ENCODE results near the gene ASAP2.

The ASAP2 gene

GRCh38 chr2:9416962-9417316, 210.3 kb downstream of the ASAP2 start:
- Histone ChIP-seq H3K9ac (ENCODE audit: low read length) (no peak overlapping the region), H2BK15ac (replicated peaks; ENCODE audit: low read depth) (no peak overlapping the region), H3K23ac (ENCODE audit: low read length) (no peak overlapping the region), H3K56ac (ENCODE audit: low read length) (no peak overlapping the region), H3K18ac (ENCODE audit: low read length) (no peak overlapping the region), H3K79me1 (ENCODE audit: low read length) (peaks cover 4% of the 10 kb centered on the region), H3K4me2 (ENCODE audit: low read length) (no peak overlapping the region), H3K27ac (ENCODE audit: low read depth, low read length) (no peak overlapping the region), H3K79me2 (ENCODE audit: control insufficient read depth, insufficient read depth, low read length) (no peaks in the 10 kb centered on the region), H3K4me3 (ENCODE audit: low read length) (no peak overlapping the region), H2AK5ac (ENCODE audit: low read length) (no peak overlapping the region), H3K27me3 (ENCODE audit: insufficient read depth, low read length, poor library complexity) (no peaks in the 10 kb centered on the region), H4K8ac (ENCODE audit: low read depth, low read length) (no peak overlapping the region), H2BK5ac (ENCODE audit: low read length) (no peak overlapping the region), H2BK120ac (ENCODE audit: low read depth, low read length) (no peak overlapping the region), H3K4ac (ENCODE audit: low read depth, low read length) (no peak overlapping the region), H3K4me1 (ENCODE audit: control insufficient read depth, low read depth, low read length) (no peaks in the 10 kb centered on the region), H4K5ac (ENCODE audit: low read length) (no peak overlapping the region), H3K36me3 (ENCODE audit: control insufficient read depth, insufficient read depth, low read length) (no peaks in the 10 kb centered on the region)
- DNase-seq: no peak
- WGBS (ENCODE audit: extremely low coverage, insufficient coverage, low lambda C conversion rate): no CpG with 5 or more reads among the region's 7 CpGs

GRCh38 chr2:9417725-9418124, 211.1 kb downstream of the ASAP2 start:
- Histone ChIP-seq H3K27ac (ENCODE audit: low read depth, low read length) (no peak overlapping the region), H3K4ac (ENCODE audit: low read depth, low read length) (no peak overlapping the region)
- WGBS (ENCODE audit: extremely low coverage, insufficient coverage, low lambda C conversion rate): no CpG with 5 or more reads among the region's 3 CpGs

GRCh38 chr2:9418746-9419145, 212.1 kb downstream of the ASAP2 start:
- Histone ChIP-seq H3K79me2 (ENCODE audit: control insufficient read depth, insufficient read depth, low read length) (peaks cover 3% of the 10 kb centered on the region), H4K5ac (ENCODE audit: low read length) (no peak overlapping the region), H2BK15ac (replicated peaks; ENCODE audit: low read depth) (no peak overlapping the region), H3K4ac (ENCODE audit: low read depth, low read length) (no peak overlapping the region), H3K27ac (ENCODE audit: low read depth, low read length) (no peak overlapping the region), H3K27me3 (ENCODE audit: insufficient read depth, low read length, poor library complexity) (no peaks in the 10 kb centered on the region), H3K79me1 (ENCODE audit: low read length) (peaks cover 8% of the 10 kb centered on the region), H2BK120ac (ENCODE audit: low read depth, low read length) (no peak overlapping the region), H3K4me3 (ENCODE audit: low read length) (no peak overlapping the region), H3K23ac (ENCODE audit: low read length) (no peak overlapping the region), H3K4me2 (ENCODE audit: low read length) (no peak overlapping the region), H3K36me3 (ENCODE audit: control insufficient read depth, insufficient read depth, low read length) (no peaks in the 10 kb centered on the region), H3K9ac (ENCODE audit: low read length) (no peak overlapping the region), H3K4me1 (ENCODE audit: control insufficient read depth, low read depth, low read length) (peaks cover 3% of the 10 kb centered on the region), H3K56ac (ENCODE audit: low read length) (no peak overlapping the region), H2BK5ac (ENCODE audit: low read length) (no peak overlapping the region), H2AK5ac (ENCODE audit: low read length) (no peak overlapping the region), H3K18ac (ENCODE audit: low read length) (no peak overlapping the region), H4K8ac (ENCODE audit: low read depth, low read length) (no peak overlapping the region)
- no CpG with 5 or more reads among the region's 4 CpGs for WGBS (ENCODE audit: extremely low coverage, insufficient coverage, low lambda C conversion rate)
- no peak for DNase-seq

More at GRCh38 chr2:9417725-9418124, 211.1 kb downstream of the ASAP2 start:
- Histone ChIP-seq H3K9ac (ENCODE audit: low read length) (no peak overlapping the region), H3K27me3 (ENCODE audit: insufficient read depth, low read length, poor library complexity) (no peaks in the 10 kb centered on the region), H3K79me1 (ENCODE audit: low read length) (peaks cover 8% of the 10 kb centered on the region), H2BK5ac (ENCODE audit: low read length) (no peak overlapping the region), H3K23ac (ENCODE audit: low read length) (no peak overlapping the region), H3K4me1 (ENCODE audit: control insufficient read depth, low read depth, low read length) (peaks cover 3% of the 10 kb centered on the region), H2BK120ac (ENCODE audit: low read depth, low read length) (no peak overlapping the region), H3K18ac (ENCODE audit: low read length) (no peak overlapping the region), H3K4me3 (ENCODE audit: low read length) (no peak overlapping the region), H3K4me2 (ENCODE audit: low read length) (no peak overlapping the region), H3K56ac (ENCODE audit: low read length) (no peak overlapping the region), H4K5ac (ENCODE audit: low read length) (no peak overlapping the region), H3K36me3 (ENCODE audit: control insufficient read depth, insufficient read depth, low read length) (no peaks in the 10 kb centered on the region), H2AK5ac (ENCODE audit: low read length) (no peak overlapping the region), H4K8ac (ENCODE audit: low read depth, low read length) (no peak overlapping the region), H3K79me2 (ENCODE audit: control insufficient read depth, insufficient read depth, low read length) (peaks cover 2% of the 10 kb centered on the region), H2BK15ac (replicated peaks; ENCODE audit: low read depth) (no peak overlapping the region)
- no peak for DNase-seq

- no peaks in the 10 kb centered on the region for H3K27me3 ChIP-seq (ENCODE audit: insufficient read depth, low read length, poor library complexity)
- H4K8ac ChIP-seq (ENCODE audit: low read depth, low read length): no peak overlapping the region
- H3K23ac ChIP-seq (ENCODE audit: low read length): no peak overlapping the region
- no peak overlapping the region for H3K4me2 ChIP-seq (ENCODE audit: low read length)
- H3K18ac ChIP-seq (ENCODE audit: low read length): no peak overlapping the region
- DNase-seq: no peak
- H3K4me3 ChIP-seq (ENCODE audit: low read length): no peak overlapping the region
- H3K79me1 ChIP-seq (ENCODE audit: low read length): peaks cover 12% of the 10 kb centered on the region
- no peak overlapping the region for H4K5ac ChIP-seq (ENCODE audit: low read length)
- H3K4me1 ChIP-seq (ENCODE audit: control insufficient read depth, low read depth, low read length): peaks cover 5% of the 10 kb centered on the region
- H2AK5ac ChIP-seq (ENCODE audit: low read length): no peak overlapping the region
- H3K27ac ChIP-seq (ENCODE audit: low read depth, low read length): no peak overlapping the region
- no CpG with 5 or more reads among the region's 3 CpGs for WGBS (ENCODE audit: extremely low coverage, insufficient coverage, low lambda C conversion rate)
- no peak overlapping the region for H3K56ac ChIP-seq (ENCODE audit: low read length)
- H3K9ac ChIP-seq (ENCODE audit: low read length): no peak overlapping the region
- H3K36me3 ChIP-seq (ENCODE audit: control insufficient read depth, insufficient read depth, low read length): no peaks in the 10 kb centered on the region
- no peak overlapping the region for H2BK15ac ChIP-seq (replicated peaks; ENCODE audit: low read depth)
- H3K4ac ChIP-seq (ENCODE audit: low read depth, low read length): no peak overlapping the region
- no peak overlapping the region for H2BK120ac ChIP-seq (ENCODE audit: low read depth, low read length)
- no peak overlapping the region for H2BK5ac ChIP-seq (ENCODE audit: low read length)
- H3K79me2 ChIP-seq (ENCODE audit: control insufficient read depth, insufficient read depth, low read length): peaks cover 10% of the 10 kb centered on the region
Measured at GRCh38 chr2:9419541-9419940, 212.9 kb downstream of the ASAP2 start.

GRCh38 chr2:9420495-9420894, 213.9 kb downstream of the ASAP2 start:
- no peak overlapping the region for H2BK5ac ChIP-seq (ENCODE audit: low read length)

GRCh38 chr2:9422321-9423099, 215.9 kb downstream of the ASAP2 start:
- Histone ChIP-seq H3K56ac (ENCODE audit: low read length) (peak overlapping the region; percentile 96), H3K27ac (ENCODE audit: low read depth, low read length) (no peak overlapping the region), H2BK15ac (replicated peaks; ENCODE audit: low read depth) (no peak overlapping the region), H3K23ac (ENCODE audit: low read length) (peak overlapping the region; percentile 54), H3K4me3 (ENCODE audit: low read length) (peak overlapping the region; percentile 81), H2AK5ac (ENCODE audit: low read length) (no peak overlapping the region), H3K36me3 (ENCODE audit: control insufficient read depth, insufficient read depth, low read length) (no peaks in the 10 kb centered on the region), H3K9ac (ENCODE audit: low read length) (peak overlapping the region; percentile 92), H2BK5ac (ENCODE audit: low read length) (no peak overlapping the region), H4K5ac (ENCODE audit: low read length) (no peak overlapping the region), H3K18ac (ENCODE audit: low read length) (no peak overlapping the region), H3K4ac (ENCODE audit: low read depth, low read length) (no peak overlapping the region), H4K8ac (ENCODE audit: low read depth, low read length) (no peak overlapping the region), H3K79me1 (ENCODE audit: low read length) (peaks cover 20% of the 10 kb centered on the region), H3K4me1 (ENCODE audit: control insufficient read depth, low read depth, low read length) (peaks cover 5% of the 10 kb centered on the region), H2BK120ac (ENCODE audit: low read depth, low read length) (no peak overlapping the region), H3K79me2 (ENCODE audit: control insufficient read depth, insufficient read depth, low read length) (peaks cover 13% of the 10 kb centered on the region), H3K27me3 (ENCODE audit: insufficient read depth, low read length, poor library complexity) (no peaks in the 10 kb centered on the region), H3K4me2 (ENCODE audit: low read length) (peak overlapping the region; percentile 99)
- DNase-seq: peak; percentile 64
- WGBS (ENCODE audit: extremely low coverage, insufficient coverage, low lambda C conversion rate): no CpG with 5 or more reads among the region's 42 CpGs

More at GRCh38 chr2:9420495-9420894, 213.9 kb downstream of the ASAP2 start:
- no peak overlapping the region for H3K4ac ChIP-seq (ENCODE audit: low read depth, low read length)
- peaks cover 5% of the 10 kb centered on the region for H3K4me1 ChIP-seq (ENCODE audit: control insufficient read depth, low read depth, low read length)
- no peak overlapping the region for H2AK5ac ChIP-seq (ENCODE audit: low read length)
- H3K23ac ChIP-seq (ENCODE audit: low read length): no peak overlapping the region
- no peak overlapping the region for H3K56ac ChIP-seq (ENCODE audit: low read length)
- no peak overlapping the region for H2BK15ac ChIP-seq (replicated peaks; ENCODE audit: low read depth)
- no peak overlapping the region for H3K4me3 ChIP-seq (ENCODE audit: low read length)
- no peaks in the 10 kb centered on the region for H3K36me3 ChIP-seq (ENCODE audit: control insufficient read depth, insufficient read depth, low read length)
- H3K79me1 ChIP-seq (ENCODE audit: low read length): peaks cover 13% of the 10 kb centered on the region
- no peak overlapping the region for H3K9ac ChIP-seq (ENCODE audit: low read length)
- H4K5ac ChIP-seq (ENCODE audit: low read length): no peak overlapping the region
- no peaks in the 10 kb centered on the region for H3K27me3 ChIP-seq (ENCODE audit: insufficient read depth, low read length, poor library complexity)
- H3K27ac ChIP-seq (ENCODE audit: low read depth, low read length): no peak overlapping the region
- no peak overlapping the region for H3K18ac ChIP-seq (ENCODE audit: low read length)
- H3K79me2 ChIP-seq (ENCODE audit: control insufficient read depth, insufficient read depth, low read length): peaks cover 13% of the 10 kb centered on the region
- no peak for DNase-seq
- no peak overlapping the region for H4K8ac ChIP-seq (ENCODE audit: low read depth, low read length)
- no CpG with 5 or more reads among the region's 10 CpGs for WGBS (ENCODE audit: extremely low coverage, insufficient coverage, low lambda C conversion rate)
- no peak overlapping the region for H3K4me2 ChIP-seq (ENCODE audit: low read length)
- no peak overlapping the region for H2BK120ac ChIP-seq (ENCODE audit: low read depth, low read length)

All from mesendoderm (in vitro differentiated cells).